Esophagus (tissue), 2 donors: ENCODE data around the gene LCLAT1. TPM values are rescaled to one million over a fixed set of nuclear protein-coding genes. Genes with fewer than 3 reads are reported as not detected.

Experiments
- H3K27ac ChIP-seq, 2 donors: one replicate each; pipeline ENCODE4 v1.5.1; 2013; ENCODE audit warnings: low read depth in 2 of 2, mild to moderate bottlenecking in 2 of 2, inconsistent platforms in 1 of 2, low read length in 1 of 2, moderate library complexity in 1 of 2
- H3K27me3 ChIP-seq, 2 donors: one replicate each; pipeline ENCODE4 v1.6.1; 2013; ENCODE audit warnings: low read length in 2 of 2, control low read depth in 1 of 2, mild to moderate bottlenecking in 1 of 2; ENCODE audit not compliant: insufficient read depth in 2 of 2, control insufficient read depth in 1 of 2
- H3K36me3 ChIP-seq, 2 donors: one replicate each; pipeline ENCODE4 v1.6.1; 2013; ENCODE audit warnings: low read length in 1 of 2; ENCODE audit not compliant: control insufficient read depth in 2 of 2, insufficient read depth in 2 of 2
- H3K4me1 ChIP-seq, 2 donors: one replicate each; pipeline ENCODE4 v1.6.1; 2013; ENCODE audit warnings: low read length in 1 of 2; ENCODE audit not compliant: control insufficient read depth in 2 of 2, insufficient read depth in 2 of 2
- H3K4me3 ChIP-seq, 2 donors: one replicate each; pipeline ENCODE4 v1.5.1; 2013; ENCODE audit warnings: low read length in 2 of 2, mild to moderate bottlenecking in 2 of 2, low read depth in 1 of 2, moderate library complexity in 1 of 2
- H3K9me3 ChIP-seq, 2 donors: one replicate each; pipeline ENCODE4 v1.6.1; 2013; ENCODE audit warnings: mild to moderate bottlenecking in 2 of 2, low read depth in 1 of 2, low read length in 1 of 2, moderate library complexity in 1 of 2; ENCODE audit not compliant: control insufficient read depth in 2 of 2, insufficient read depth in 1 of 2
- WGBS, 2 donors: extraction: QIAGEN DNeasy Blood & Tissue Kit; methylation state at CpG; one replicate each; pipeline ENCODE4 v1.1.7; 2013; 5-methylcytosine and 5-hydroxymethylcytosine counted together
- polyA plus RNA-seq, 2 donors: library from polyadenylated mRNA; stranded (reverse); fragments of 200-250 nt; gene quantifications; one replicate each; pipeline ENCODE4 v1.2.3, GENCODE V29; 2013
- donor health status: healthy with polysubstance abuse.
- donor health status: Bipolar disorder and iron deficiency.

Gene LCLAT1
- polyA plus RNA-seq, 2 donors: 1.6 to 2.0 TPM

GRCh38 chr2:30620102-30620501 lies 173.1 kb downstream of the LCLAT1 start:
- H3K4me1 ChIP-seq: no peaks in the 10 kb centered on the region
- no peaks in the 10 kb centered on the region for H3K36me3 ChIP-seq
- WGBS, 2 donors: 80 to 81% methylated on average over 1 of the region's 1 CpG
- H3K27ac ChIP-seq: no peak overlapping the region
- H3K9me3 ChIP-seq: no peaks in the 10 kb centered on the region
- no peak overlapping the region for H3K4me3 ChIP-seq
- no peaks in the 10 kb centered on the region for H3K27me3 ChIP-seq

DNA sequence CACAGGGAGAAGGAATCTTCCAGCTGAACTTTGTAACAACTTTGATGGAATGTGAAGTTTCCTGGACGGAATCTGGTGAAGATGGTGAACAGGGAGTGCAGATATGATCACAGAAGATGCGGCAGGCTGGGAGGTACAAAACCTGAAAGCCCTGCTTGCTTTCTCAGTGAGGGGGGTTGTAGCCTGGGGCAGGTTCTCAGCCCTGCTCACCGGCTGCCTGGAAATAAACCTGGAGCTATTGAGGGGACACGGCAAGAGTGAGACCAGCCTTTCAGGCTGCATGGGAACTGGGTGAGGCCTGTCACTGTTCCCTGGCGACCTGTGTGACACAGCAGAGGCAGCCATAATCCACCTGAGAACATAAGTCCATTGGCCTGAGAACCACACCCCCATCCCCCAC lies 174.8 kb downstream of the LCLAT1 start:
- H3K36me3 ChIP-seq: no peaks in the 10 kb centered on the region
- WGBS, 2 donors: 94 to 96% methylated on average over 5 of the region's 5 CpGs
- no peak overlapping the region for H3K4me3 ChIP-seq
- no peaks in the 10 kb centered on the region for H3K9me3 ChIP-seq
- H3K4me1 ChIP-seq: no peaks in the 10 kb centered on the region
- H3K27ac ChIP-seq: no peak overlapping the region
- H3K27me3 ChIP-seq: no peaks in the 10 kb centered on the region

- 95 to 96% methylated on average over 4 of the region's 4 CpGs for WGBS, 2 donors
- Histone ChIP-seq H3K4me3 (no peak overlapping the region), H3K4me1 (no peaks in the 10 kb centered on the region), H3K27ac (no peak overlapping the region), H3K27me3 (no peaks in the 10 kb centered on the region), H3K9me3 (no peaks in the 10 kb centered on the region), H3K36me3 (no peaks in the 10 kb centered on the region)
Measured at GRCh38 chr2:30622452-30622851, 175.4 kb downstream of the LCLAT1 start.

DNA sequence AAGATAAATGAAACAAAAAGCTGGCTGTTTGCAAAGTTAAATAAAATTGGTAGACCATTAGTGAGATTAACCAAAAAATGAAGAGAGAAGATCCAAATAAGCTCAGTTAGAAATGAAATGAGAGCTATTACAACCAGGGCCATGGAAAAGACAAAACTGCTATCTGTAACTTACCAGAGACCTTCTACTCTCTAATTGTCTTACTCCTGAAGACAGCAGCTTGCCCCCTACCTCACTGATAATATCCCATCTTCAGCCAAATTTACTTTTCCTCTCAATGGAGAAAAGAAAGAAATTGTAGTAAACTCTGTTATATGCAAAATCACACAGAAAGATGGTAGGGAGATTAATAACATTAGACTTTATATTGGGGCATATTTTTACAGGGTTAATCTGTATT lies 178.2 kb downstream of the LCLAT1 start:
- Histone ChIP-seq H3K4me3 (no peak overlapping the region), H3K27me3 (no peaks in the 10 kb centered on the region), H3K9me3 (no peaks in the 10 kb centered on the region), H3K36me3 (no peaks in the 10 kb centered on the region), H3K27ac (no peak overlapping the region), H3K4me1 (no peaks in the 10 kb centered on the region)

DNA sequence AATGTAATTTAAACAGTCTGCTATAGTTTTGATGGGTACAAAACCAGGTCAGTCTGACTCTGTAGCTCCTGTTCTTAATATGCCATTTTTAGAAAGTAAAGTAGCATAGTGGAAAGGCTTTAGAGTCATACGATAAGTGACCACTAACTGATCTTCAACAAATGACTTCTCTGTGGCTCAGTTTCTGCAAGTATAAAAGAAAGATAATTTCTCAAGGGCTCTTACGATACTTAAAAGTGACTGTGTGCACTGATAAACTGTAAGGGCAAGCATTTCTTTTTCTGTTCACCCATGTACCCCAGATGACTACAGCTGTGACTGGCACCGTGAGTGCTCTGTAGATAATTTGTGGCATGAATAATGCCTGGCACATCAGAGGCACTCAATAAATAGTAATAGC lies 178.7 kb downstream of the LCLAT1 start:
- H3K27ac ChIP-seq: no peak overlapping the region
- H3K36me3 ChIP-seq: no peaks in the 10 kb centered on the region
- H3K4me3 ChIP-seq: no peak overlapping the region
- WGBS, 2 donors: 74 to 80% methylated on average over 3 of the region's 3 CpGs
- no peaks in the 10 kb centered on the region for H3K27me3 ChIP-seq
- H3K9me3 ChIP-seq: no peaks in the 10 kb centered on the region
- no peaks in the 10 kb centered on the region for H3K4me1 ChIP-seq

- no peak overlapping the region for H3K27ac ChIP-seq
Measured at GRCh38 chr2:30626397-30626796, 179.4 kb downstream of the LCLAT1 start.

GRCh38 chr2:30627151-30627550 lies 180.1 kb downstream of the LCLAT1 start:
- WGBS, 2 donors: 91 to 95% methylated on average over 8 of the region's 8 CpGs
- H3K4me1 ChIP-seq: no peaks in the 10 kb centered on the region
- no peaks in the 10 kb centered on the region for H3K27me3 ChIP-seq
- H3K4me3 ChIP-seq: no peak overlapping the region
- no peaks in the 10 kb centered on the region for H3K9me3 ChIP-seq
- H3K36me3 ChIP-seq: no peaks in the 10 kb centered on the region
- H3K27ac ChIP-seq: no peak overlapping the region

More at GRCh38 chr2:30626397-30626796, 179.4 kb downstream of the LCLAT1 start:
- Histone ChIP-seq H3K36me3 (no peaks in the 10 kb centered on the region), H3K4me1 (no peaks in the 10 kb centered on the region), H3K27me3 (no peaks in the 10 kb centered on the region), H3K9me3 (no peaks in the 10 kb centered on the region), H3K4me3 (no peak overlapping the region)
- 38 to 57% methylated on average over 2 of the region's 2 CpGs for WGBS, 2 donors

- H3K27ac ChIP-seq: no peak overlapping the region
- H3K27me3 ChIP-seq: no peaks in the 10 kb centered on the region
- no peaks in the 10 kb centered on the region for H3K4me1 ChIP-seq
- 94 to 98% methylated on average over 2 of the region's 2 CpGs for WGBS, 2 donors
- H3K36me3 ChIP-seq: no peaks in the 10 kb centered on the region
- H3K9me3 ChIP-seq: no peaks in the 10 kb centered on the region
- H3K4me3 ChIP-seq: no peak overlapping the region
Measured at GRCh38 chr2:30628341-30628740, 181.3 kb downstream of the LCLAT1 start.

GRCh38 chr2:30629866-30630265 lies 182.8 kb downstream of the LCLAT1 start:
- H3K27me3 ChIP-seq: no peaks in the 10 kb centered on the region
- no peaks in the 10 kb centered on the region for H3K9me3 ChIP-seq
- no peak overlapping the region for H3K4me3 ChIP-seq
- H3K36me3 ChIP-seq: no peaks in the 10 kb centered on the region
- 96% methylated on average over 6 of the region's 6 CpGs for WGBS, 2 donors
- H3K4me1 ChIP-seq: no peaks in the 10 kb centered on the region
- no peak overlapping the region for H3K27ac ChIP-seq

DNA sequence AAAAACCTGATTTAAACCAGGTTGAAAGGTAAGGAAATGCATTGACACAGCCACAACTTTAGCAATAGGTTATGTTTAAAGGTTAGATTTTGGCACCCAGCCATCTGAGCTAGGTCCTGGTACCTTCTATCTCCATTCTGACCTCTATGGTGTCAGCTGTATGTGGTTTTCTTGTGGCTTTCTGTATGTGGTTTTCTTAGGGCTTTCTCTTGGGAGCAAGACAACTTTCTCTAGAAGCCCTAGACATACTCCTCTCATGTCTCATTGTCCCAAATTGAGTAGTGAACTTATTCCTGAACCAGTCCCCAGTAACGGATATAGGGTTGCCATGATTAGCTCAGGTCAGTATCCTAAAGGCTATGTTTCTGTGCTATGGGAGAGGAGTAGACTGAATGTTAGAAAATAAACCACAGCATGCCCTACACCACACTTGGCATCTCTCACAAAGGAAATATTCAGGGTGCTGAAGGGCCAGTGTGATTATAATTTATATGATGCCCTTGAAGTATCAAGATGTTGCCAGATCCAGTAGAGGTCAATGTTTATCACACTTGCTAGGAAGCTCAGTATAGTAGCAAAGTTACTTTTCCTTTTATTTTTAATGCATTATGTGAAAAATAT lies 184.1 kb downstream of the LCLAT1 start:
- Histone ChIP-seq H3K36me3 (no peaks in the 10 kb centered on the region), H3K4me3 (no peak overlapping the region), H3K27me3 (no peaks in the 10 kb centered on the region), H3K27ac (no peak overlapping the region), H3K9me3 (no peaks in the 10 kb centered on the region), H3K4me1 (no peaks in the 10 kb centered on the region)
- 10 to 38% methylated on average over 1 of the region's 1 CpG for WGBS, 2 donors
